Neural cell (in vitro differentiated cells): ENCODE results near the gene TTC32.
"Not testable (repeated sequence)": the region's sequence is repeated elsewhere in the genome, so short reads cannot be mapped to it uniquely, and the experiment has no call there.

Experiments
- CTCF ChIP-seq: fragments of 450-650 bp; IDR thresholded peaks from 2 replicates; pipeline ENCODE4 v1.5.1; 2014; ENCODE audit warnings: antibody characterized with exemption, mild to moderate bottlenecking, moderate library complexity; ENCODE audit not compliant: poor library complexity, severe bottlenecking
- EZH2 ChIP-seq: fragments of 200-600, 300-800 bp; shearing (Covaris generic), sonication (generic); IDR thresholded peaks from 2 replicates; pipeline ENCODE4 v1.6.1; 2014; ENCODE audit warnings: antibody characterized with exemption, low read length, borderline replicate concordance, mild to moderate bottlenecking; ENCODE audit not compliant: insufficient read depth, poor library complexity, severe bottlenecking
- MXI1 ChIP-seq: fragments of 450-650 bp; conservative IDR thresholded peaks from 2 replicates; pipeline ENCODE4 v1.6.1; 2014; ENCODE audit warnings: antibody characterized with exemption, mild to moderate bottlenecking; ENCODE audit not compliant: poor library complexity, severe bottlenecking
- POLR2AphosphoS5 ChIP-seq: IDR thresholded peaks from 2 replicates; pipeline ENCODE4 v1.6.1; 2012
- RAD21 ChIP-seq: fragments of 450-650 bp; conservative IDR thresholded peaks from 2 replicates; pipeline ENCODE4 v1.6.1; 2014; ENCODE audit warnings: antibody characterized with exemption, mild to moderate bottlenecking, moderate library complexity
- SMC3 ChIP-seq: fragments of 450-650 bp; conservative IDR thresholded peaks from 2 replicates; pipeline ENCODE4 v1.6.1; 2014; ENCODE audit warnings: antibody characterized with exemption, mild to moderate bottlenecking, moderate library complexity; ENCODE audit not compliant: poor library complexity
- TAF1 ChIP-seq: IDR thresholded peaks from 2 replicates; pipeline ENCODE4 v1.6.1; 2012; ENCODE audit warnings: low read depth
- TF ChIP-seq, protein P1 (sequence below): IDR thresholded peaks from 2 replicates; pipeline ENCODE4 v1.6.1; 2012; ENCODE audit warnings: borderline replicate concordance

DNA sequence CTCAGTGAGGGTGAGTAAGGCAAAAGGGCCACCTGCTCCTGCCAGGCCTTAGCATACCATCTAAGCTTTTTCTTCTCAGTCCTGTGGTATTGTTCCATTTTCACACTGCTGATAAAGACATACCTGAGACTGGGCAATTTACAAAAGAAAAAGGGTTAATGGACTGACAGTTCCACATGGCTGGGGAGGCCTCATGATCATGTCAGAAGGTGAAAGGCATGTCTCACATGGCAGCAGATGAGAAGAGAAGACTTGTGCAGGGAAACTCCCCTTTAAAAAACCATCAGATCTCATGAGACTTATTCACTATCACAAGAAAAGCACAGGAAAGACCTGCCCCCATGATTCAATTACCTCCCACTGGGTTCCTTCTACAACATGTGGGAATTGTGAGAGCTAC, 21.6 kb downstream of the TTC32 start:
- TF ChIP-seq CTCF, SMC3, POLR2AphosphoS5, RAD21, EZH2, MXI1, TAF1: not testable (repeated sequence)
- TF ChIP-seq, protein P1, sequence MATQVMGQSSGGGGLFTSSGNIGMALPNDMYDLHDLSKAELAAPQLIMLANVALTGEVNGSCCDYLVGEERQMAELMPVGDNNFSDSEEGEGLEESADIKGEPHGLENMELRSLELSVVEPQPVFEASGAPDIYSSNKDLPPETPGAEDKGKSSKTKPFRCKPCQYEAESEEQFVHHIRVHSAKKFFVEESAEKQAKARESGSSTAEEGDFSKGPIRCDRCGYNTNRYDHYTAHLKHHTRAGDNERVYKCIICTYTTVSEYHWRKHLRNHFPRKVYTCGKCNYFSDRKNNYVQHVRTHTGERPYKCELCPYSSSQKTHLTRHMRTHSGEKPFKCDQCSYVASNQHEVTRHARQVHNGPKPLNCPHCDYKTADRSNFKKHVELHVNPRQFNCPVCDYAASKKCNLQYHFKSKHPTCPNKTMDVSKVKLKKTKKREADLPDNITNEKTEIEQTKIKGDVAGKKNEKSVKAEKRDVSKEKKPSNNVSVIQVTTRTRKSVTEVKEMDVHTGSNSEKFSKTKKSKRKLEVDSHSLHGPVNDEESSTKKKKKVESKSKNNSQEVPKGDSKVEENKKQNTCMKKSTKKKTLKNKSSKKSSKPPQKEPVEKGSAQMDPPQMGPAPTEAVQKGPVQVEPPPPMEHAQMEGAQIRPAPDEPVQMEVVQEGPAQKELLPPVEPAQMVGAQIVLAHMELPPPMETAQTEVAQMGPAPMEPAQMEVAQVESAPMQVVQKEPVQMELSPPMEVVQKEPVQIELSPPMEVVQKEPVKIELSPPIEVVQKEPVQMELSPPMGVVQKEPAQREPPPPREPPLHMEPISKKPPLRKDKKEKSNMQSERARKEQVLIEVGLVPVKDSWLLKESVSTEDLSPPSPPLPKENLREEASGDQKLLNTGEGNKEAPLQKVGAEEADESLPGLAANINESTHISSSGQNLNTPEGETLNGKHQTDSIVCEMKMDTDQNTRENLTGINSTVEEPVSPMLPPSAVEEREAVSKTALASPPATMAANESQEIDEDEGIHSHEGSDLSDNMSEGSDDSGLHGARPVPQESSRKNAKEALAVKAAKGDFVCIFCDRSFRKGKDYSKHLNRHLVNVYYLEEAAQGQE: not testable (repeated sequence)
